ENCODE measurements around the gene IL36A.

The IL36A gene

DNA sequence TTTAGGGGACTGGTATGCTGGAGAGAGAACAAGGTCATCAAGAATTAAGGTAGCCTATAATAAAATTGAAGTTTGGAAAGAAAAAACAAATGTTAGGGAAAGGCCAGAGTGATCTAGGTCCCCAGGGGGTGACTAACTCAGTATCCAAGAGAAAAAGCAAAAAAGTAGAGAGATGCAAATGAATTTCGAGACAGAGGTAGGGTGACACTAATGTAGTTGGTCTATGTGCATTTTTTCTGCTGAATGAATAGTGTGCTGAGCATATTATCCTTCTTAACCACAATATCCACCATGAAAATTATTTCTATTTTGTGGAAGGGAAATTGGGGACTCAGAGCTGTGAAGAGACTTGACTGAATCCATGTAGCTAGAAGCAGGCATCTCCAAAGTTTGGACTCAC, 9.8 kb downstream of the IL36A start:
- WGBS, result 22% methylated on average over 1 of the region's 1 CpG
- H3K27me3 ChIP-seq (ENCODE audit: control insufficient read depth in 1 of 2, insufficient read depth in 1 of 2, low read length in 2 of 2), result peaks cover 22 to 27% of the 10 kb centered on the region in 2 experiments
- no peak overlapping the region for H3K4me3 ChIP-seq (ENCODE audit: insufficient read depth in 1 of 2, low read depth in 1 of 2, low read length in 2 of 2)
- no peaks in the 10 kb centered on the region for H3K9me3 ChIP-seq (ENCODE audit: control insufficient read depth, low read length)
- no peak overlapping the region for H2BK12ac ChIP-seq (ENCODE audit: low read length in 2 of 2)
- H2BK5ac ChIP-seq (ENCODE audit: low read depth, low read length, poor library complexity, severe bottlenecking), result no peak overlapping the region
- H3K4me2 ChIP-seq (ENCODE audit: low read length, poor library complexity, severe bottlenecking), result no peak overlapping the region
- no peak overlapping the region for H2AFZ ChIP-seq (ENCODE audit: low read depth, low read length)
- no peak for DNase-seq
- H3K4ac ChIP-seq (ENCODE audit: low read depth in 1 of 2, low read length in 2 of 2), result no peak overlapping the region
- H3K18ac ChIP-seq (ENCODE audit: low read depth in 1 of 2, low read length in 2 of 2), result no peak overlapping the region
- no peak overlapping the region for H3K23ac ChIP-seq (ENCODE audit: low read length in 2 of 2)
- no peak overlapping the region for H3K27ac ChIP-seq (ENCODE audit: low read length, poor library complexity, severe bottlenecking)
- H2AK5ac ChIP-seq (ENCODE audit: low read length, severe bottlenecking), result no peak overlapping the region
- no peaks in the 10 kb centered on the region for H3K79me1 ChIP-seq (replicated peaks; ENCODE audit: low read length, poor library complexity, severe bottlenecking)
- H3K36me3 ChIP-seq (ENCODE audit: control insufficient read depth in 1 of 2, insufficient read depth in 2 of 2, low read depth in 1 of 2, low read length in 2 of 2), result no peaks in the 10 kb centered on the region
- no peak overlapping the region for H4K91ac ChIP-seq (ENCODE audit: low read length)
- H2BK120ac ChIP-seq (ENCODE audit: low read depth, low read length), result no peak overlapping the region
- no peak overlapping the region for H3K14ac ChIP-seq (ENCODE audit: low read length in 2 of 2)
- H3K4me1 ChIP-seq (ENCODE audit: control insufficient read depth, insufficient read depth, low read depth, low read length), result no peaks in the 10 kb centered on the region
- no peak overlapping the region for H4K8ac ChIP-seq (ENCODE audit: low read length)
- no peak overlapping the region for H2BK15ac ChIP-seq (ENCODE audit: low read depth, poor library complexity, severe bottlenecking)
- no peak overlapping the region for H3K9ac ChIP-seq (ENCODE audit: low read length)

DNA sequence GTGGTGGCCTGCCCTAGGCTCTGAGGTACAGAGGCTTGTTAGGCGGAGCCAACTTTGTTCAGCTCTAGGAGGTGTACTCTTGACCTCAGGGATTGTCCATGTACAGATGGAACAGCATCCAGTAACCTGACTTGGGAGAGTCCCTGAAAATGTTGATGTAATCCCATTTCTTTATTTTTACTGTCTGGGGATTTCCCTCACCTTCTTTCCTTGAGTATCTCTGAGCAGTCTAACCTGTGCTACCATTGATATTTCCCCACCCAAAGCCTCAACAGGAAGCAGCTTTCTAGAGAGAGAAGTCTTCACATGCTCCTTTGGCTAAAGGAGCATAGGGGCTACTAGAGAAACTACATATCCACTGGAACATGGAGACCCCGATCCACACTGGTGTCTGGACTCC, 10.4 kb downstream of the IL36A start:
- no peak overlapping the region for H3K27ac ChIP-seq (ENCODE audit: low read length, poor library complexity, severe bottlenecking)
- no peak overlapping the region for H3K14ac ChIP-seq (ENCODE audit: low read length in 2 of 2)
- H3K23ac ChIP-seq (ENCODE audit: low read length in 2 of 2), result no peak overlapping the region
- no peak overlapping the region for H4K8ac ChIP-seq (ENCODE audit: low read length)
- no peak overlapping the region for H2BK120ac ChIP-seq (ENCODE audit: low read depth, low read length)
- H3K9ac ChIP-seq (ENCODE audit: low read length), result no peak overlapping the region
- H4K91ac ChIP-seq (ENCODE audit: low read length), result no peak overlapping the region
- H3K18ac ChIP-seq (ENCODE audit: low read depth in 1 of 2, low read length in 2 of 2), result no peak overlapping the region
- no peaks in the 10 kb centered on the region for H3K4me1 ChIP-seq (ENCODE audit: control insufficient read depth, insufficient read depth, low read depth, low read length)
- no peak overlapping the region for H3K4me3 ChIP-seq (ENCODE audit: insufficient read depth in 1 of 2, low read depth in 1 of 2, low read length in 2 of 2)
- H2BK12ac ChIP-seq (ENCODE audit: low read length in 2 of 2), result no peak overlapping the region
- 57% methylated on average over 2 of the region's 2 CpGs for WGBS
- no peak overlapping the region for H2AK5ac ChIP-seq (ENCODE audit: low read length, severe bottlenecking)
- H2AFZ ChIP-seq (ENCODE audit: low read depth, low read length), result no peak overlapping the region
- no peaks in the 10 kb centered on the region for H3K36me3 ChIP-seq (ENCODE audit: control insufficient read depth in 1 of 2, insufficient read depth in 2 of 2, low read depth in 1 of 2, low read length in 2 of 2)
- no peak overlapping the region for H2BK5ac ChIP-seq (ENCODE audit: low read depth, low read length, poor library complexity, severe bottlenecking)
- H2BK15ac ChIP-seq (ENCODE audit: low read depth, poor library complexity, severe bottlenecking), result no peak overlapping the region
- H3K4me2 ChIP-seq (ENCODE audit: low read length, poor library complexity, severe bottlenecking), result no peak overlapping the region
- no peak for DNase-seq
- H3K4ac ChIP-seq (ENCODE audit: low read depth in 1 of 2, low read length in 2 of 2), result no peak overlapping the region
- H3K27me3 ChIP-seq (ENCODE audit: control insufficient read depth in 1 of 2, insufficient read depth in 1 of 2, low read length in 2 of 2), result peaks cover 22 to 28% of the 10 kb centered on the region in 2 experiments
- no peaks in the 10 kb centered on the region for H3K9me3 ChIP-seq (ENCODE audit: control insufficient read depth, low read length)
- no peaks in the 10 kb centered on the region for H3K79me1 ChIP-seq (replicated peaks; ENCODE audit: low read length, poor library complexity, severe bottlenecking)

DNA sequence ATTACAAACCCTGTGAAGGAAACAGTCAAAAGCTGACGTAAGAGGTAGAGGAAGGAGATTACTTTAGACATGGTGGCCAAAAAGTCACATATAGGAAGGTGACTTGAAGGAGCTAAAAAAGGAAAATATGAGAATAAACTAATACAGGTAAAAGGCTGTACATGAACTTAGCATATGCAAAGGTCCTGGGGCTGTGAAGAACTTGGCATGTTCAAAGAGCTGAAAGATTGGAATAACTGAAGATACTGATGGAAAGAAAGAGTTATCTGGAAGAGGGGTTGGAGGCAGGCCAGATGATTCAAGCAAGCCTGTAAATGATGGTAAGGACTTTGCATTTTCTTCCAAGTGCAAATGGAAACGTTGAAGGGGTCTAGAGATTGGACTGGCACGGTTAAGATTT, 13.2 kb downstream of the IL36A start:
- Histone ChIP-seq H4K91ac (ENCODE audit: low read length) (no peak overlapping the region), H3K9me3 (ENCODE audit: control insufficient read depth, low read length) (no peaks in the 10 kb centered on the region), H3K4ac (ENCODE audit: low read depth in 1 of 2, low read length in 2 of 2) (no peak overlapping the region), H3K36me3 (ENCODE audit: control insufficient read depth in 1 of 2, insufficient read depth in 2 of 2, low read depth in 1 of 2, low read length in 2 of 2) (no peaks in the 10 kb centered on the region), H2BK12ac (ENCODE audit: low read length in 2 of 2) (no peak overlapping the region), H4K8ac (ENCODE audit: low read length) (no peak overlapping the region), H2BK120ac (ENCODE audit: low read depth, low read length) (no peak overlapping the region), H3K4me3 (ENCODE audit: insufficient read depth in 1 of 2, low read depth in 1 of 2, low read length in 2 of 2) (no peak overlapping the region), H2AK5ac (ENCODE audit: low read length, severe bottlenecking) (no peak overlapping the region), H3K27me3 (ENCODE audit: control insufficient read depth in 1 of 2, insufficient read depth in 1 of 2, low read length in 2 of 2) (peaks cover 28 to 48% of the 10 kb centered on the region in 2 experiments), H3K14ac (ENCODE audit: low read length in 2 of 2) (no peak overlapping the region), H3K18ac (ENCODE audit: low read depth in 1 of 2, low read length in 2 of 2) (no peak overlapping the region), H2BK5ac (ENCODE audit: low read depth, low read length, poor library complexity, severe bottlenecking) (no peak overlapping the region), H3K27ac (ENCODE audit: low read length, poor library complexity, severe bottlenecking) (no peak overlapping the region), H3K4me2 (ENCODE audit: low read length, poor library complexity, severe bottlenecking) (no peak overlapping the region), H3K9ac (ENCODE audit: low read length) (no peak overlapping the region), H3K4me1 (ENCODE audit: control insufficient read depth, insufficient read depth, low read depth, low read length) (no peaks in the 10 kb centered on the region), H3K23ac (ENCODE audit: low read length in 2 of 2) (no peak overlapping the region), H3K79me1 (replicated peaks; ENCODE audit: low read length, poor library complexity, severe bottlenecking) (no peaks in the 10 kb centered on the region), H2BK15ac (ENCODE audit: low read depth, poor library complexity, severe bottlenecking) (no peak overlapping the region), H2AFZ (ENCODE audit: low read depth, low read length) (no peak overlapping the region)
- no peak for DNase-seq
- 57% methylated on average over 3 of the region's 3 CpGs for WGBS

GRCh38 chr2:113021312-113021711, 16.1 kb downstream of the IL36A start:
- H3K4ac ChIP-seq (ENCODE audit: low read depth in 1 of 2, low read length in 2 of 2), result no peak overlapping the region
- H4K91ac ChIP-seq (ENCODE audit: low read length), result no peak overlapping the region
- H4K8ac ChIP-seq (ENCODE audit: low read length), result no peak overlapping the region
- peaks cover 44 to 74% of the 10 kb centered on the region in 2 experiments for H3K27me3 ChIP-seq (ENCODE audit: control insufficient read depth in 1 of 2, insufficient read depth in 1 of 2, low read length in 2 of 2)
- no peak overlapping the region for H3K14ac ChIP-seq (ENCODE audit: low read length in 2 of 2)
- no peaks in the 10 kb centered on the region for H3K36me3 ChIP-seq (ENCODE audit: control insufficient read depth in 1 of 2, insufficient read depth in 2 of 2, low read depth in 1 of 2, low read length in 2 of 2)
- H3K4me2 ChIP-seq (ENCODE audit: low read length, poor library complexity, severe bottlenecking), result no peak overlapping the region
- 53% methylated on average over 3 of the region's 4 CpGs for WGBS
- no peak overlapping the region for H3K18ac ChIP-seq (ENCODE audit: low read depth in 1 of 2, low read length in 2 of 2)
- no peak for DNase-seq
- H3K9me3 ChIP-seq (ENCODE audit: control insufficient read depth, low read length), result no peaks in the 10 kb centered on the region
- no peak overlapping the region for H2BK5ac ChIP-seq (ENCODE audit: low read depth, low read length, poor library complexity, severe bottlenecking)
- H3K4me3 ChIP-seq (ENCODE audit: insufficient read depth in 1 of 2, low read depth in 1 of 2, low read length in 2 of 2), result no peak overlapping the region
- H2BK15ac ChIP-seq (ENCODE audit: low read depth, poor library complexity, severe bottlenecking), result no peak overlapping the region
- H3K79me1 ChIP-seq (replicated peaks; ENCODE audit: low read length, poor library complexity, severe bottlenecking), result no peaks in the 10 kb centered on the region
- H3K27ac ChIP-seq (ENCODE audit: low read length, poor library complexity, severe bottlenecking), result no peak overlapping the region
- no peaks in the 10 kb centered on the region for H3K4me1 ChIP-seq (ENCODE audit: control insufficient read depth, insufficient read depth, low read depth, low read length)
- H2AK5ac ChIP-seq (ENCODE audit: low read length, severe bottlenecking), result no peak overlapping the region
- H2BK12ac ChIP-seq (ENCODE audit: low read length in 2 of 2), result no peak overlapping the region
- H2BK120ac ChIP-seq (ENCODE audit: low read depth, low read length), result no peak overlapping the region
- H2AFZ ChIP-seq (ENCODE audit: low read depth, low read length), result no peak overlapping the region
- no peak overlapping the region for H3K23ac ChIP-seq (ENCODE audit: low read length in 2 of 2)
- no peak overlapping the region for H3K9ac ChIP-seq (ENCODE audit: low read length)
